ENCODE measurements around the gene ANKS1B.

Gene ANKS1B

GRCh38 chr12:99959549-99960170 is 25.1 kb downstream of the ANKS1B start:
- DNase-seq (ENCODE audit: low read depth): peak; percentile 26

GRCh38 chr12:99957866-99958466 is 26.8 kb downstream of the ANKS1B start:
- no peak for DNase-seq (ENCODE audit: low read depth)

GRCh38 chr12:99954724-99955123 is 30.0 kb downstream of the ANKS1B start:
- DNase-seq (ENCODE audit: low read depth): no peak

DNA sequence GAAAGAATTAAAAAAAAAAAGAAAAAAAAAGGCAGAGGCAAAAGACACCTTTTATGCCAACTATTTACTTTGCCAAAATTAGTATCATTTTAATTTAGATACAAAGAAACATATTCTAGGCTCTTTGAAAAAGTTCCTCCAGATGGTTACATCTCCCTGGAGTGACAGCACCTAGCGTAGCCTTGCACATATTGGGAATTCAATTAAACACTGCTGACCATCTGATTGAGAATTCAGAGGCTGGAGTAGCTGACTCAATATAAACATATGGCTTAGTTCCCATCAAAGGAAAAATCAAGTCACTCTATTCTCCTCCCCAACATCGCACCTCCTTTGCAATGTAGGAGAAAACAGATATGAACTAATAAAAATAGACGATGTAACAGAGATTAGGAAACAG is 36.4 kb downstream of the ANKS1B start:
- DNase-seq (ENCODE audit: low read depth): no peak

- no peak for DNase-seq (ENCODE audit: low read depth)
These were observed 38.6 kb downstream of the ANKS1B start for GRCh38 chr12:99946131-99946530.

- no peak for DNase-seq (ENCODE audit: low read depth)
These were observed 49.1 kb downstream of the ANKS1B start for GRCh38 chr12:99935608-99936007.

DNA sequence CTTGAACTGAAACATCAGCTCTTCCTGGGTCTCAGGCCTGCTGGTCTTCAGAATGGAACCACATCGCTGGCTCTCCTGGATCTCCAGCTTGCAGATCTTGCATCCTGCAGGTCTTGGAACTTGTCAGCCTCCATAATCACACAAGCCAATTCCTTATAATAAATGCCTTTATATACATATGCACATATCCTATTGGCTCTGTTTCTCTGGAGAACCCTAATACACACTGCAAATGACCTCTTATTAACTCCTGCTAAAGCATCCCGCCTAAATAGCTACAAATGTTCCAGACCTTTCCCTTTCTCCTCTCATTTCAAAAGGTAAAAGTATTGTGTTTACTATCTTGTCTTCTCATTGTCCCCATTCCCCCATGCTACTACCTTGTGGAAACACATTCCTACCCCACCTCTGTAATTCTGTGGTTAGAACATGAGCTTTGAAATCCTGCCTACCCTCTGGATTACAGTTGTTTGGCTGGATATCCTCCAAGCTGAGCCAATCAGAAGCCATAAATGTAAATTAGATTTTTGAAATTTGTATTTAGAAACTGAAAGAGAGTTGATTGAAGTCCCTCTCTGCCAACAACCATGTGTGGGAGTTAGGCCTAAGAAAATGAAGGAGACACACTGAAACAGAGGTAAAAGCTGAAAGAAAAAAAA is 58.1 kb downstream of the ANKS1B start:
- no peak for DNase-seq (ENCODE audit: low read depth)

DNA sequence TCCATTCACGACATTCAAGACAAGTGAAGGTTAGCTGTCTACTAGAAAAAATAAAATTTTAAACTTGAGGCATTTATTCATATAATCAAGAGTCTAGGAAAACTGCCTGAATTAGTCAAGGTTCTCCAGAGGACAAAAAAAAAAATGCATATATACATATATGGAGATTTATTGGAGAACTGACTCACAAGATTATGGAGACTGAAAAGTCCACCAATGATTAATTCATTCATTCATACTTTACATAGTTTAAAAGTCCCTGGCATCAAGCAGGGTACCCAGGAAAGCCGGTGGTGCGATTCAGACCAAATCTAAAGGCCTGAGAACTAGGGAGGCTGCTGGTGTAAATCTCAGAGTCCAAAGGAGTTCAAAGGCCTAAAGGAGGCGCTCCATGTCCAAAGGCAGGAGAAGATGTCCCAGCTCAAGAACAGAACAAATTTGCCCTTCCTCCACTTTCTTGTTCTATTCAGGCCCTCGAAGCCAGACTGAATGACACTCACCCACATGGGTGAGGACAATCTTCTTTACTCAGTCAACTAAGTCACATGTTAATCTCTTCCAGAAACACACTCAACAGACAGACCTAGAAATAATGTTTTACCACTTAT is 64.3 kb downstream of the ANKS1B start:
- no peak for DNase-seq (ENCODE audit: low read depth)

DNA sequence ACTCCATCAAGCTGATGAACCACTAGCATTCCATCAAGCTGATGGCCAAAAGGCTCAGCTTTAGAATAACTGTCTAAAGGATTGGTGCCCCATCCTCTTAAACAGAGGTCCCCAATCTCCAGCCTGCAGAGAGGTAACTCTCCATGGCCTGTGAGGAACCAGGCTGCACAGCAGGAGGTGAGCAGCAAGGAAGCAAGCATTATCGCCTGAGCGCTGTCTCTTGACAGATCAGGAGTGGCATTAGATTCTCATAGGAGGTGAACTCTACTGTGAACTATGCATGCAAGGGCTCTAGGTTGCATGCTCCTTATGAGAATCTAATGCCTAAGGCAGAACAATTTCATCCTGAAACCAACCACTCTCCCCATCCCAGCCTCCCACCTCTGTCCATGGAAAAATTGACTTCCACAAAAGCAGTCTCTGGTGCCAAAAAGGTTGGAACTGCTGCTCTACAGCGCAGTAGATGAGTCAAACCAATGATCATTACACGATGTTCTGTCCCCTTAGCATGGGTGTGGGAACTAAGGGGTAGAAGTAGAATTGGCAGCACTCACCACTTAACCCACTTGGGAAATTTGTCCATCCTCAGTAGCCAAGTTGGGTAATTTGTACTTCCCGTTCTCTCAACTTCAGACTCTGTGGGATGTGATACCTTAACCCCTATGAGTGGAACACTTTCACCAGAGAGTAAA is 66.9 kb downstream of the ANKS1B start:
- DNase-seq (ENCODE audit: low read depth): peak; percentile 31

DNA sequence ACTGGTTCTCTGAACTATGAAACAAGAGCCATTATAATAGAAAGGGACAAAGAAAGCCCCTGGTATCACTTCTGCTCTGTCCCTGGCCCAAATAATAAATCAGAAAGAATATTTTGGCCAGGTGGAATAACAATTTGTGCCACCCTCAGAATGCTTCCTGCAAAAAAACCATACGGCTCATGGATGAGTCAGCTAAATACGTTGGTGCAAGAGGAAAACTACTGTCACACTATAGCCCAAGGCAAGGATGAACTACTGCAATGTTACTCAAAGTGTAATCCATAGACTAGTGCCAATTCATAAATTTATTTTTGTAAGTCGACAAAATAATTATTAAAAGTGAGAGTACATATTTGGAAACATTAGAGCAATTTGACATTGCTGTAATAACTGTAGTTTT is 68.2 kb downstream of the ANKS1B start:
- no peak for DNase-seq (ENCODE audit: low read depth)

DNA sequence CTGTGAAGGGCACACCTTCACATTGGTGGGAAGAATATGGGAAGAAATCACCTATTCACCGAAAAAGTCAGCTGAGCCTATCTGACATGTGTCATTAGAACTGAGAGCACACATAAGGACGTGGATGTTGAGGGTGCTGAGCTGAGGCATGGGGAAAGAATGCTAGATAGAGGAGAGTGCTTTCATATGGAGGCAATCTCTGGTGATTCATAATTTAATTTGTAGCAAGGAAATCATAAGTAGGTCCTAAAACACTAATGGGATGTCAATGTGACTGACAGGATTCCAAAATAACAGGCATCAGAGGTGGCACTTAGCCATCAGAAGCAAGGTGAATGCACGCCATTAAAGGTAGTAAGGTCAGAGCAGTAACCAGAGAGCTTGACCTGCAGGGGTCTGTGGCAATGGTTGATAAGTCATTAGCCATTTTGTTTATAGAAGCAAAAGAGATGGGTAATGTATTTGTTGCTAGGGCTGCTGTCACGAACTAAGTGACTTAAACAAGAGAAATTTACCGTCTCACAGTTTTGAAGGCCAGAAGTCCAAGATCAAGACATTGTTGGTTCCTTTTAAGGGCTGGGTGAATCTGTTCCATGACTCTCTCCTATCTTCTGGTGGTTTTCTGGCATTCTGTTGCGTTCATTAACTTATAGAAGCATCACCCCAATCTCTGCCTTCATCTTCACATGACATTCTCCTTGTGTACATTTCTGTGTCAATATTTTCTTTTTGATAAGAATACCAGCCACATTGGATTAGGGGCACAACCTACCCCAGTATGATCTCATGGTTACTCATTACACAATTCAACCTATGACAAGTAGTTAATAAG is 69.3 kb downstream of the ANKS1B start:
- no peak for DNase-seq (ENCODE audit: low read depth)

- no peak for DNase-seq (ENCODE audit: low read depth)
These were observed 70.5 kb downstream of the ANKS1B start for GRCh38 chr12:99914206-99914605.

GRCh38 chr12:99911967-99912366 is 72.8 kb downstream of the ANKS1B start:
- DNase-seq (ENCODE audit: low read depth): no peak

DNA sequence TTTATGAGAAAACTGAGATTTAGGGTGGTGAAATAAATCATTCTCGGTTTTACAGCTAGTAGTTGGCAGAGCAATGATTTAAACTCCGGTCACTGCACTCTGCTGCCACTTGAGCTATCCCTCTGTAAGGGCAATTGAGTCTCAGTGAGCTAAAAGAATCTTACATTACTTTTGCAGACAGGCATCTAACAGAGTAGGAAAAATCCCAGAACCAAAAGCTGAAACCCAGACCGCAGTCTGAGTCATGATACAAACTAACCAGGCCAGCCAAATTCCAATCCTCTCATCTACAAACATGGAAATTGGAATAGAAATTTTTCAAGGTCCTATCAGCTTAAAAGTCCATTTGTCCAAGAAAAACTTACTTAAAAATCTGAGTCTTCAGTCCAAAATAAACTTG is 73.7 kb downstream of the ANKS1B start:
- DNase-seq (ENCODE audit: low read depth): peak; percentile 56

GRCh38 chr12:99910342-99910741 is 74.4 kb downstream of the ANKS1B start:
- DNase-seq (ENCODE audit: low read depth): no peak

DNA sequence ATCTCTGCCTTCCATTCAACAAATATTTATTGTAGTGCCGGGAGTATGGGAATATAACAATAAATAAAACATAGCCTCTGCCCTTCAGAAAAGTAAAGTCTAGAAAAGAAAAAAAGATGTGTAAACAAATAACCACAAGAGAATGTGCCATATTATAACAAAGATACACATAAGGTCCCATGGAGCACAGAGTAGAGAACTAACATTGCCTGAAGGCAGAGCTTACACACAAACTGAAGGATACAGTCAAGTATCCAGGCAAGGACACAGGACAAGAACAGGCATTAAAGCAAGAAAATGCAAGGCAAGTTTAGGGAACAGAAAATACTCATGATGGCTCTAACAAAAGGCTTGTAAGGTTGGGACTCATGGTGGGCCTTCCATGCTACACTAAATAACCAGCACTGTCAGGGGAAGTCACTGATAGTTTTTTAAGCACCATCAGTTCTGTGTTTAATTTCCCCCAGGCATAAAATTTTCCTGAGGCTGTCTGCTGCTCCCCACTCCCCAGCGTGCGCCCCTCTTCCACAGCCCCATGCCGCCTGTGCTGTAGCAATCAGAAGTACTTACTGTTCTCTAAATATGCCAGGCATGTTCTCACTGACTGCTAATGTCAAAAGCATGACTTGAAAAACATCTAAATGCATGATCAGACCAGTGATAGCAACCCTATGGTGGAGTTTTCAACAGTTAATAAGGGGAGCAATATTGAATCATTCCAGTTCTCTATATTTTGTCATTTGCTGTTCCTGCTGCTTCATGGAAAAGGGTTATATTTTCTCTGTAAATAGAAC is 77.8 kb downstream of the ANKS1B start:
- no peak for DNase-seq (ENCODE audit: low read depth)

DNA sequence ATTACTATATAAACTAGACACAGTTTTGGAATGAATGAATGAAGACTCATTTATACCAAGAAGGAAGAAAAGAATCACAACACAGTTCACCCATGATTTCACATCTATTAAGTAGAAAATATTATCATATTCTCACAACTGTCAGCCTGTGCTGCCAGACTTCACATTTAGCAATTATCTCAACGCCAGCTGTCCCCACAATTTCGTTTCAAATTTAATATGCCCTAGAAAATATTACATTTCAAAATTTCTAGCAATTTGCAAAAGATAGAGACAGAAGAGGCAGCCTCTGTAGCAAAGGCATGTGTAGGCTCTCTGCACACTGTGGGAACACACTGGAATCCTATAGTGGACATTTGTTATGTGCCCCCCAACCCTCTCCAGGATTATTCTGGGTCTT is 83.6 kb downstream of the ANKS1B start:
- no peak for DNase-seq (ENCODE audit: low read depth)

DNA sequence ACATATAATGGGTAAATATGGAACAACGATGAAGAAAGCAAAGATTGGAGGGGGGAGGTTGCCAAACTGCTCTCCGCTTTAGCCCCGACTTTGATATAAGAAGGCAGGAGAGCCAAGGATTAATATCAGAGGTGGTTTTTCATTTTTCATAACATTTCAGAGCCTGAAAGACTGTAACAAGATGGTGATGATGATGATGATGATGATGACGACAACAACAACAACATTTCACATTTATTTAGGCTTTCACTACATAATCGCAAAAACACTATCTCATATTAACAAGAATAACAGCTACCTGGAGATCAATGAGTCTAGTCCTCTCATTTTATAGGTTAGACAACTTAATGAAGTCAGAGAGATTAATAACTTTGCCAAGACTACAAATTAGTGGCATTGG is 86.1 kb downstream of the ANKS1B start:
- DNase-seq (ENCODE audit: low read depth): no peak

- no peak for DNase-seq (ENCODE audit: low read depth)
These were observed 105.3 kb downstream of the ANKS1B start for GRCh38 chr12:99879439-99879838.

- no peak for DNase-seq (ENCODE audit: low read depth)
These were observed 109.7 kb downstream of the ANKS1B start for GRCh38 chr12:99875081-99875480.

DNA sequence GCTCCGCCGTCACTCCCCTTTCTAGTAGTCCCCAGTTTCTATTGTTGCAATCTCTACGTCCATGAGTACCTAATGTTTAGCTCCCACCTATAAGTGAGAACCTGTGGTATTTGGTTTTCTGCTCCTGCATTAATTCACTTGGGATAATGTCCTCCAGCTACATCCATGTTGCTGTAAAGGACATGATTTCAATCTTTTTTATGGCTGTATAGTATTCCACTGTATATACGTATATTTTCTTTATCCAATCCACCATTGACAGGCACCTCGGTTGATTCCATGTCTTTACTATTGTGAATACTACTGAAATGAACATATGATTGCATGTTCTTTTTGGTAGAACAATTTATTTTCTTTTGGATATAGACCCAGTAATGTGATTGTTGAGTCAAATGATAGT is 114.7 kb downstream of the ANKS1B start:
- no peak for DNase-seq (ENCODE audit: low read depth)
